ENCODE results near the gene NKAIN2.

The NKAIN2 gene

DNA sequence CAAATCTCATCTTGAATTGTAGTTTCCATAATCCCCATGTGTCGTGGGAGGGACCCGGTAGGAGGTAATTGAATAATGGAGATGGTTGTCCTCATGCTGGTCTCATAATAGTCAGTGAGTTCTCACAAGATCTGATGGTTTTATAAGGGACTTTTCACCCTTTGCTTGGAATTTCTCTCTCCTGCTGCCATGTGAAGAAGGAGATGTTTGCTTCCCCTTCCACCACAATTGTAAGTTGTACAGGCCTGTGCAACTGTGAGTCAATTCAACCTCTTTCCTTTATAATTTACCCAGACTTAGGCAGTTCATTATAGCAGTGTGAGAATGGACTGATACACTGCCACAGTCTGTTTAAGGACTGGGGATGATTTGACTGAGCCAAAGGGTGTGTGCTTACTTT, 44.7 kb downstream of the NKAIN2 start:
- Histone ChIP-seq H3K27ac (ENCODE audit: low read depth, low read length) (no peak overlapping the region), H3K4me2 (ENCODE audit: low read length) (no peak overlapping the region), H2BK12ac (ENCODE audit: low read length) (no peak overlapping the region), H3K79me1 (ENCODE audit: low read length) (no peaks in the 10 kb centered on the region), H3K36me3 (ENCODE audit: control insufficient read depth in 1 of 2, insufficient read depth in 2 of 2, low read length in 2 of 2) (no peaks in the 10 kb centered on the region), H4K8ac (ENCODE audit: low read depth, low read length) (no peak overlapping the region), H3K79me2 (ENCODE audit: control insufficient read depth, insufficient read depth, low read length, poor library complexity) (no peaks in the 10 kb centered on the region), H3K14ac (ENCODE audit: low read length) (no peak overlapping the region), H3K4me1 (ENCODE audit: control insufficient read depth in 1 of 2, insufficient read depth in 2 of 2, low read length in 2 of 2) (no peaks in the 10 kb centered on the region), H3K23ac (ENCODE audit: low read length) (no peak overlapping the region), H3K4ac (ENCODE audit: low read depth, low read length) (no peak overlapping the region), H2BK5ac (ENCODE audit: low read depth, low read length, poor library complexity) (no peak overlapping the region), H2BK120ac (ENCODE audit: insufficient read depth, low read length, poor library complexity) (no peak overlapping the region), H2AK5ac (ENCODE audit: low read length) (no peak overlapping the region), H4K12ac (ENCODE audit: low read depth, low read length) (no peak overlapping the region), H3K9ac (ENCODE audit: low read length) (no peak overlapping the region), H2AFZ (ENCODE audit: insufficient read depth, low read length, poor library complexity) (no peak overlapping the region), H3K27me3 (ENCODE audit: insufficient read depth, low read length) (no peaks in the 10 kb centered on the region), H3K18ac (ENCODE audit: low read length) (no peak overlapping the region), H3K9me3 (ENCODE audit: insufficient read depth, low read depth, low read length) (no peaks in the 10 kb centered on the region), H3K4me3 (ENCODE audit: low read depth, low read length) (no peak overlapping the region), H4K91ac (ENCODE audit: low read depth, low read length) (no peak overlapping the region)
- no peak for DNase-seq
- WGBS (ENCODE audit: extremely low coverage, insufficient coverage, insufficient read length) = no CpG with 5 or more reads among the region's 2 CpGs

GRCh38 chr6:123849406-123849805, 45.7 kb downstream of the NKAIN2 start:
- no peak overlapping the region for H2BK12ac ChIP-seq (ENCODE audit: low read length)
- no peak overlapping the region for H4K8ac ChIP-seq (ENCODE audit: low read depth, low read length)
- no peak overlapping the region for H3K18ac ChIP-seq (ENCODE audit: low read length)
- H2BK120ac ChIP-seq (ENCODE audit: insufficient read depth, low read length, poor library complexity) = no peak overlapping the region
- H3K4me3 ChIP-seq (ENCODE audit: low read depth, low read length) = no peak overlapping the region
- no peaks in the 10 kb centered on the region for H3K27me3 ChIP-seq (ENCODE audit: insufficient read depth, low read length)
- no peak overlapping the region for H3K9ac ChIP-seq (ENCODE audit: low read length)
- no CpG with 5 or more reads among the region's 3 CpGs for WGBS (ENCODE audit: extremely low coverage, insufficient coverage, insufficient read length)
- H2BK5ac ChIP-seq (ENCODE audit: low read depth, low read length, poor library complexity) = no peak overlapping the region
- no peak overlapping the region for H2AFZ ChIP-seq (ENCODE audit: insufficient read depth, low read length, poor library complexity)
- no peaks in the 10 kb centered on the region for H3K79me1 ChIP-seq (ENCODE audit: low read length)
- no peak overlapping the region for H3K23ac ChIP-seq (ENCODE audit: low read length)
- H2AK5ac ChIP-seq (ENCODE audit: low read length) = no peak overlapping the region
- H3K36me3 ChIP-seq (ENCODE audit: control insufficient read depth in 1 of 2, insufficient read depth in 2 of 2, low read length in 2 of 2) = no peaks in the 10 kb centered on the region
- H3K4ac ChIP-seq (ENCODE audit: low read depth, low read length) = no peak overlapping the region
- no peak overlapping the region for H3K14ac ChIP-seq (ENCODE audit: low read length)
- no peak overlapping the region for H4K12ac ChIP-seq (ENCODE audit: low read depth, low read length)
- no peaks in the 10 kb centered on the region for H3K9me3 ChIP-seq (ENCODE audit: insufficient read depth, low read depth, low read length)
- H3K27ac ChIP-seq (ENCODE audit: low read depth, low read length) = no peak overlapping the region
- H4K91ac ChIP-seq (ENCODE audit: low read depth, low read length) = no peak overlapping the region
- no peaks in the 10 kb centered on the region for H3K4me1 ChIP-seq (ENCODE audit: control insufficient read depth in 1 of 2, insufficient read depth in 2 of 2, low read length in 2 of 2)
- no peaks in the 10 kb centered on the region for H3K79me2 ChIP-seq (ENCODE audit: control insufficient read depth, insufficient read depth, low read length, poor library complexity)
- no peak overlapping the region for H3K4me2 ChIP-seq (ENCODE audit: low read length)
- no peak for DNase-seq

GRCh38 chr6:123850555-123850954, 46.9 kb downstream of the NKAIN2 start:
- no peak overlapping the region for H3K27ac ChIP-seq (ENCODE audit: low read depth, low read length)
- no CpG with 5 or more reads among the region's 4 CpGs for WGBS (ENCODE audit: extremely low coverage, insufficient coverage, insufficient read length)
- H3K18ac ChIP-seq (ENCODE audit: low read length) = no peak overlapping the region
- no peak overlapping the region for H3K4me3 ChIP-seq (ENCODE audit: low read depth, low read length)
- no peak for DNase-seq
- no peak overlapping the region for H3K14ac ChIP-seq (ENCODE audit: low read length)
- H3K79me2 ChIP-seq (ENCODE audit: control insufficient read depth, insufficient read depth, low read length, poor library complexity) = no peaks in the 10 kb centered on the region
- H3K79me1 ChIP-seq (ENCODE audit: low read length) = no peaks in the 10 kb centered on the region
- H3K23ac ChIP-seq (ENCODE audit: low read length) = no peak overlapping the region
- no peaks in the 10 kb centered on the region for H3K9me3 ChIP-seq (ENCODE audit: insufficient read depth, low read depth, low read length)
- H2BK5ac ChIP-seq (ENCODE audit: low read depth, low read length, poor library complexity) = no peak overlapping the region
- no peak overlapping the region for H2AFZ ChIP-seq (ENCODE audit: insufficient read depth, low read length, poor library complexity)
- no peak overlapping the region for H4K8ac ChIP-seq (ENCODE audit: low read depth, low read length)
- no peak overlapping the region for H2AK5ac ChIP-seq (ENCODE audit: low read length)
- no peak overlapping the region for H3K4me2 ChIP-seq (ENCODE audit: low read length)
- H3K27me3 ChIP-seq (ENCODE audit: insufficient read depth, low read length) = no peaks in the 10 kb centered on the region
- no peak overlapping the region for H2BK12ac ChIP-seq (ENCODE audit: low read length)
- H3K4ac ChIP-seq (ENCODE audit: low read depth, low read length) = no peak overlapping the region
- no peak overlapping the region for H4K91ac ChIP-seq (ENCODE audit: low read depth, low read length)
- no peaks in the 10 kb centered on the region for H3K36me3 ChIP-seq (ENCODE audit: control insufficient read depth in 1 of 2, insufficient read depth in 2 of 2, low read length in 2 of 2)
- H4K12ac ChIP-seq (ENCODE audit: low read depth, low read length) = no peak overlapping the region
- no peak overlapping the region for H3K9ac ChIP-seq (ENCODE audit: low read length)
- H2BK120ac ChIP-seq (ENCODE audit: insufficient read depth, low read length, poor library complexity) = no peak overlapping the region
- no peaks in the 10 kb centered on the region for H3K4me1 ChIP-seq (ENCODE audit: control insufficient read depth in 1 of 2, insufficient read depth in 2 of 2, low read length in 2 of 2)

DNA sequence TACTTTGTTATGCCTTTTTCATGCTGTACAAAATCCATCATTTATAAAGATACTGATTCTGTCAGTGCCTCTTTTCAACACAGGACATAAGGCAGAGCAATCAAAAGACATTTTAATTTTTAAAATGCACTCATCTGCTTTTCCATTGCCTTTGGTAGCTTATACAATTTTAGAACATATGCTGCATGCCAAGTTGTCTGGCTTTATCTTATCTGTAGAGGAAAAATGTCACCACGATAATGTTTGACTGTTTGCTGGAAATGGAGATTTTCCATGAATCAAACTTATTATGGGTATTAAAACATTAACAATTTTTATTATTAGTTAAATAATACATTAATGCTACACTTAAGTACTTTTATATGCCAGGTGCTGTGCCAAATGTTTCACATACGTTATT, 50.5 kb downstream of the NKAIN2 start:
- no peak overlapping the region for H2AFZ ChIP-seq (ENCODE audit: insufficient read depth, low read length, poor library complexity)
- no CpG with 5 or more reads among the region's 2 CpGs for WGBS (ENCODE audit: extremely low coverage, insufficient coverage, insufficient read length)
- no peak for DNase-seq
- no peaks in the 10 kb centered on the region for H3K79me2 ChIP-seq (ENCODE audit: control insufficient read depth, insufficient read depth, low read length, poor library complexity)
- no peak overlapping the region for H3K4ac ChIP-seq (ENCODE audit: low read depth, low read length)
- no peaks in the 10 kb centered on the region for H3K36me3 ChIP-seq (ENCODE audit: control insufficient read depth in 1 of 2, insufficient read depth in 2 of 2, low read length in 2 of 2)
- H3K4me1 ChIP-seq (ENCODE audit: control insufficient read depth in 1 of 2, insufficient read depth in 2 of 2, low read length in 2 of 2) = no peaks in the 10 kb centered on the region
- H3K79me1 ChIP-seq (ENCODE audit: low read length) = no peaks in the 10 kb centered on the region
- H2BK120ac ChIP-seq (ENCODE audit: insufficient read depth, low read length, poor library complexity) = no peak overlapping the region
- no peaks in the 10 kb centered on the region for H3K27me3 ChIP-seq (ENCODE audit: insufficient read depth, low read length)
- no peak overlapping the region for H3K18ac ChIP-seq (ENCODE audit: low read length)
- H3K9ac ChIP-seq (ENCODE audit: low read length) = no peak overlapping the region
- no peak overlapping the region for H3K4me2 ChIP-seq (ENCODE audit: low read length)
- H3K9me3 ChIP-seq (ENCODE audit: insufficient read depth, low read depth, low read length) = no peaks in the 10 kb centered on the region
- no peak overlapping the region for H2AK5ac ChIP-seq (ENCODE audit: low read length)
- H4K91ac ChIP-seq (ENCODE audit: low read depth, low read length) = no peak overlapping the region
- H4K12ac ChIP-seq (ENCODE audit: low read depth, low read length) = no peak overlapping the region
- H4K8ac ChIP-seq (ENCODE audit: low read depth, low read length) = no peak overlapping the region
- no peak overlapping the region for H2BK5ac ChIP-seq (ENCODE audit: low read depth, low read length, poor library complexity)
- no peak overlapping the region for H3K14ac ChIP-seq (ENCODE audit: low read length)
- no peak overlapping the region for H3K23ac ChIP-seq (ENCODE audit: low read length)
- H3K27ac ChIP-seq (ENCODE audit: low read depth, low read length) = no peak overlapping the region
- no peak overlapping the region for H3K4me3 ChIP-seq (ENCODE audit: low read depth, low read length)
- no peak overlapping the region for H2BK12ac ChIP-seq (ENCODE audit: low read length)
